GM19328 (cell line): Measurements from ENCODE around the gene ICOSLG.
"Not testable (repeated sequence)": the region's sequence is repeated elsewhere in the genome, so short reads cannot be mapped to it uniquely, and the experiment has no call there.

Source experiments
- ATAC-seq: cut with Tn5 transposase; IDR thresholded peaks from one replicate; pipeline ENCODE4 v1.9.1; 2021; ENCODE audit warnings: mild to moderate bottlenecking, moderate library complexity; ENCODE audit not compliant: unreplicated experiment

The ICOSLG gene

DNA sequence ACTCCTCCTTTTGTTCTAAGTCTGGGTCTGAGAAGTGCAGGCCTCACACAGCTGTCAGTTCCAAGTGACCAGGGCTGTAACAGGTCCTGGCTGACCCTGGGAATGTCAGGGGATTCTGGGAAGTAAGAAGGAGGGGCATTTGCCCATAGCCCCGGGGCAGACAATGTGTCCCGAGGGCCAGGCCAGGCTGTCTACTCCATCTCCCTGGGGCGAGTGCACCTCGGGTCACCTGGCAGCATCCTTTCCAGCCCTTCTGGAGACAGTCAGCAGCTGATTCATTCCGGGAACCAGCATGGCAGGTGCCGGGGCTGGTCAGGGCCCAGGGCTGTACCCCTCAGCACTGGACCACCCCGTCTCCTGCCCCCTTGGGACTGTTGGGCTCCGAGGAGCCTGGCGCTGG is 13.1 kb downstream of the ICOSLG start:
- not testable (repeated sequence) for ATAC-seq

DNA sequence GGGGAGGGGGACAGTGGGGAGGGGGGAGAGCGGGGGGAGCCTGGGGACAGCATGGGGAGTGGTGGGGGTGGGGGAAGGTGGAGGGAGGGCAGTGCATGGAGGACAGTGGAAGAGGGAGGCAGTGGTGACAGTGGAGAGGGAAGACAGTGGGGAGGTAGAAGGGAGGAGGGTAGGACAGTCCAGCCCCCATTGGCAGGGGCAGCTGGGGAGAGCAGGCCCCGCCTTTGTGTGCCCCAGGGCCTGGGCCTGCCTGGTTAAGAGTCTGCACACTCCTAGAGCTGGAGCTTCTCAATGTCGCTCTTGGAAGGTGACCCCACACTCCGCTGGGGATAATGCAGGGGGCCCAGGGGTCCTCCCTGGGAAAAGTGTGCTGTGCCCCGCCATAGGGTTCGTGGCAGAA is 15.1 kb downstream of the ICOSLG start:
- not testable (repeated sequence) for ATAC-seq

DNA sequence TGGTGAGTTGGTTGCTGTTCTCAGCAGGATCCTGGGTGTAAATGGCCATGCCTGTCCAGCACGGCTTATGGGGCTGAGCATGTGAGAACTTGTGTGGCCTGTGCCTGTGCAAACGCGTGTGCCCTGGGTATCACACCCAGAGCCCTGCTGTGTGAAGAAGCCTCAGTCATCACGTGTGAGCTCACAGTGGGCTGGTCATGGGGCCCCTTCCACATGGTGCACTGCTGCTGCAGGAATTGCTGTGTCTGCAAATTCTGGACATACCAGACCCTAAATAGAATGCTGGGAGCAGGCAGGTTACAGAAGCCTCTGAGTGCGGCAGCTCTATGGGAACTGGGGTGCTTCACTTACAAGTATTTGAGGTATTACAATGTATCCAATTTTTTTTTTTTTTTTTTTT is 17.4 kb downstream of the ICOSLG start:
- ATAC-seq, result not testable (repeated sequence)

DNA sequence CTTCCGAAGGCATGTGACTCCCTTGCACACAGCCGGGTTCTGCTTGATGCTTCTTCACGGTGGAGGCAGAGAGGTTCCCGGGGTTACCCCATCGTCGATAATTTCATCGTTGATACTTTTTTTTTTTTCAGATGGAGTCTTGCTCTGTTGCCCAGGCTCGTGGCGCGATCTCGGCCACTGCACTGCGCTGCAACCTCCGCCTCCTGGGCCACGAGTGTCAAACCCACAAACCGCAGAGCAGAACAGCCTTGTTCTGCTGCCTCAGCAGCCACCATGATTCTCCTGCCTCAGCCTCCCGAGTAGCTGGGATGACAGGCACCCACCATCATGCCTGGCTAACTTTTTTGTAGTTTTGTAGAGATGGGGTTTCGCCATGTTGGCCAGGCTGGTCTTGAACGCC is 20.1 kb downstream of the ICOSLG start:
- ATAC-seq, result not testable (repeated sequence)

DNA sequence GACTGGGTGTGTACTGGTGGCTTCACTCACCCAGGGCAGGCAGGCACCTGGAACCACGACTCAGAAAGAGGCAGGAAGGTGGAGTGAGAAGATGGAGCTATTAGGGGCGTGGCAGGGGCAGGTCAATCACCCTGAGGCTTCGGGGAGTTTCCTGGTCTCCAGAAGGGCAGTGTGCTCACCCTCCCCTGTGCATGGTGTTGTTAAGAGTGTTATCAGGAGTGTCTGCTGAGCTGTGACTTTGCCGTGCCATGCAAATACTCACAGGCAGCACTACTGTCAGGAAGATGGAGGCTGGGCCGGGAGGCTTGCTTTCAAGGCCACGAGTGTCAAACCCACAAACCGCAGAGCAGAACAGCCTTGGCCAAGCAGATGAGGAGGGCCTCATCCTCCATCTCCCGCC is 22.3 kb downstream of the ICOSLG start:
- ATAC-seq, result not testable (repeated sequence)

DNA sequence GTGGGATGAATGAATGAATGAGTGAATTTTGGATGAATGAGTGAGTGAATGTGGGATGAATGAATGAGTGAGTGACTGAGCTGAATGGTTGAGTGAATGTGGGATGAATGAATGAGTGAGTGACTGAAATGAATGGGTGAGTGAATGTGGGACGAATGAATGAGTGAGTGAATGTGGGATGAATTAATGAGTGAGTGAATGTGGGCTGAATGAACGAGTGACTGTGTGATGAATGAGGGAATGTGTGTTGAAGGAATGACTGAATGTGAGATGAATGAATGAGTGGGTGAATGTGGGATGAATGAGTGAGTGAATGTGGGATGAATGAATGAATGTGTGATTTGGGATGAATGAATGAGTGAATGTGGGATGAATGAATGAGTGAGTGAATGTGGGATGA is 28.8 kb downstream of the ICOSLG start:
- ATAC-seq, result not testable (repeated sequence)

DNA sequence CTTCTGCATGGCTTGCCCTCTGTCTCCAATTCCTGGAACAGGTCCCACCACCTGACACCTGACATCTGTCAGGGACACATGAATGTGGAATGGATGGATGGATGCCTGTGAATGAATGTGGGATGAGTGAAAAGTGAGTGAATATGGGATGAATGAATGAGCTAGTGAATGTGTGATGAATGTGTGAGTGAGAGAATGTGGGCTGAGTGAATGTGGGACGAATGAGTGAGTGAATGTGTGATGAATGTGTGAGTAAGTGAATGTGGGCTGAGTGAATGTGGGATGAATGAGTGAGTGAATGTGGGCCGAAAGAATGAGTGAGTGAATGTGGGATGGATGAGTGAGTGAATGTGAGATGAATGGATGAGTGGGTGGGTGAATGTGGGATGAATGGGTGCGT is 29.2 kb downstream of the ICOSLG start:
- ATAC-seq, result not testable (repeated sequence)

DNA sequence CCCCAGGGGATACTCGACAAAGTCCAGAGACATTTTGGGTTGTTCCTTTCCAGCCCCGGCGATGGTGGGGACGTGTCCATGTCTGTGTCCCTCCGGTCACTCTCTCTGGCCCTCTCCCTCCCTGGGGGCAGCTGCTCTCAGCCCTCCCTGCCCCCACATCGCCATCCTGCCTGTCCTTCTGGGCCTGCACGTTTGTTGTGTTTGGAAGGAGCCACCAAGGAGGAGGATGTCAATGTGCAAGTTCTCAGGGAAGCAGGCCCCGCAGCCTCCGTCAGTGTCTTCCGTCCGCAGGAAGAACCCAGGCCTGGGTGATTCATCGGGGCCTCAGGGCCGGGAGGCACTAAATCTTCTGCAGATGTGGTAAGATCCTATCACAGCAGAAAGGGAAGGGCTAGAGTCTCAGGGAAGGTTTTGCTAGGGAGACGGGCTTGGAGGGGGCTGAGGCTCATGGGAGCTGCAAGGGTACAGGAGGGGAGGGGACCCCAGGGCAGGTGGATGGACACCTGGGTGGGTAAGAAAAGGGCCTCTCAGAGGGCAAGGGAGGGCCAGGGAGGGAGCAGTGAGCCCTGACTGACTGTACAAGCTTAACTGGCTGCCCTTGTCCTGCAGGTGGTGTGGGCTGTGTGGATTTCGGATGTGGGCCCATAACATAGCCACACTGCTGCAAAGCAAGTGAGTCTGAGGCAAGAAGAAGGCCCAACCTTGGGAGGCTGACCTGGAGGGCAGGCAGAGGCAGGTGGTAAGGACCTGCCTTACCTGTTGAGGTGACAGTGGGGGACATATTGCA is 32.7 kb downstream of the ICOSLG start:
- not testable (repeated sequence) for ATAC-seq

DNA sequence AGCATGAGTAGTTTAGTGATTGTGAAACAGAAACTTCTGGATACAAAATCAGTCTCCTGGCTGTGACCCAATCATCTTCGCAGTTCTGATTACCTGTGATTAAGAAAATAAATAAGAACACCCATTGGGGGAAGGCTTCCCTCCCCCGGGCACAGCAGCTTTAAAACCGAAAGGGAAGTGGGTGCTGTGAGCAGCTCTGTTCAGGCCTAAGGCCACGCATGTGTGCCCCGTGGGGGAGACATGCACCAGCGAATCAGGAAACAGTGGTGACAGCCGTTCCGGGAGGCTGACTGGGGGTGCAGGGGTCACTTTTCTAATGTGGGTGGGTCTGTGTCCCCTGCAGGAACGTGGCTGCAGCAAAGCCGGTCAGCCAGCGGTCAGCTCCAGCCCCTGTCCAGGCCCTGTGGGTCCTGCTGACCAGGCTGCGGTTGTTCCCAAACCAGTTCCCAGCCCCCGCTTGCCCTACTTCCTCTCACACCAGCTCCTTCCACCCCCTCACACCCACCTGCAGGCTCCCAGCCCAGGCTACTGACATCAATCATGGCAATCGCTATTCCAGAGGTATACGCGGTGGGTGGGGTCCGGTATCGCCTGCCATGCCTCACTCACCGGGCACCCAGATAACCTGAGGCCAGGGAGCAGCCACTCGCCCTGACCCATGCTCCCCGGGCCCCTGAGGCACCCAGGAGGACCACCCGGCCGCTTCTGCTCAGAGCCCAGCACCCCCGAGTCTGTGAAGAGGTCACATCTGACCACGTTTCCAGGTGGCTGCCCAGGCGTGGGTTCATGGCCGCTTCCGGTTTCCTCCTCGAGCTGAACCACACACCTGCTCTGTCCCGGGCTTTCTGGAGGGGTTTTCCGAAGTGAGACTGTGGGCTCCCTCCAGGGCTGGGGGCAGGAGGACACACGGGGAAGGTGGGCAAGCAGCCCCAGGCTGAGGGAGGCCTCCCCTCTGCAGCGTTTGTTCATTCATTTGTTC is 33.8 kb downstream of the ICOSLG start:
- not testable (repeated sequence) for ATAC-seq

DNA sequence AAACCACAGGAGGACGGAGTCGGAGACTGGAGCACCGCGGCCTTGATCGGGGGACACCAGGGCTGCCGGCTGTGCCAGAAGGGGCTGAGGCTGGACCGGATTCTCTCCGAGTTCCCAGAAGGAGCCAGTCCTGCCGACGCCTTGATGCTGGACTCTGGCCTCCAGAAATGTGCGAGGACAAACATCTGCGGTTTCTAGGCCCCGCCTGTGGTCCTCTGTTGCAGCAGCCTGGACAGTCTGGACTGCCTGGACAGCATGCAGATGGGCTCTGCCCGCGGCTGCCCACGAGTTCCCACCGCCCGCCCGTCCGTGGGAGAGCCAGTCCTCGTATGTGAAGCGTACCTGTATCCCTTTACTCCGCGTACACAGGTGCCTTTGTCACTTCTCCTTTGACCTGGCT is 34.6 kb downstream of the ICOSLG start:
- ATAC-seq, result not testable (repeated sequence)

DNA sequence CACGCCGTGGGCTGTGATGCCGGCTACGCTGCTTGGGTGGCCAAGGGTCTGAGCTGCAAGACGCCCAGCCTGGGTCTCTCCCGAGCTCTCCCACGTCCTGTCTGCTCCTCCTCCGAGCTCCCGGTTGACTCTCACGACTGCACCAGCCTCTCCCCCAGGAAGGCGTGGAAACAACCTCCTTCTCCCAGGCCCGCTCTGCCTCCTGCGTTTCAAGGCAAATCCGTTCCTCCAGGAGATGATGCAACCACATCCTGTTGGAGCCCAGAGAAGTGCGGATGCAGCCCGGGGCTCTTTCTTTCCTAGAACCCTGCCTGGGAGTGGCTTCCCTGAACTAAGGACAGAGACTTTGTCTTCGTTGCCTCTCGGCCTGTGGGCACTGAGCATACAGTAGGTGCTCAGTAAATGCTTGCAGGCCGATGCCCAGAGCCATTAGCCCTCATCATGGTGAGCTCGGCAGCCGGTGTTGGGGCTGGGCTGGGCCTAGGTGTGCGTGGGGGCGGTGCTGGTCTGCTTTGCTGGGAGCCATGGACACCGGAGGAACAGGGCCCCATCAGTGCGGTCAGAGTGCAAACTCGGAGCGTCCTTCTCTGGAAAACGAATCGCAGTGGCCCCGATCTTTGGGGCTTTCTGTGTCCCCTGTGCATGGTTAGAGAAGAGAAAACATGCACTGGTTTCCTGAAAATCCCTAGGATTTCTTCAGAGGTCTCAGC is 38.0 kb downstream of the ICOSLG start:
- not testable (repeated sequence) for ATAC-seq

DNA sequence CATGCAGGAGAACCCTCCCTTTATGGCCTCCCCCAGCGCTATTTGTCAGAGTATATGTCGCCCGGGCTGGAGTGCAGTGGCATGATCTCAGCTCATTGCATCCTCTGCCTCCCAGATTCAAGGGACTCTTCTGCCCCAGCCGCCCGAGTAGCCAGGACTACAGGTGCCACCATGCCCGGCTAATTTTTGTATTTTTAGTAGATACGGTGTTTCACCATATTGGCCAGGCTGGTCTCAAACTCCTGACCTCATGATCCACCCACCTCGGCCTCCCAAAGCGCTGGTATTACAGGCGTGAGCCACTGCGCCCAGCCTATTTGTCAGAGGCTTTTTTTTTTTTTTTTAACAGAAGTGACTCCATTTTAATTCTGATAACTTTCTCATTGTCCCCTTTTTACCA is 40.7 kb downstream of the ICOSLG start:
- not testable (repeated sequence) for ATAC-seq

DNA sequence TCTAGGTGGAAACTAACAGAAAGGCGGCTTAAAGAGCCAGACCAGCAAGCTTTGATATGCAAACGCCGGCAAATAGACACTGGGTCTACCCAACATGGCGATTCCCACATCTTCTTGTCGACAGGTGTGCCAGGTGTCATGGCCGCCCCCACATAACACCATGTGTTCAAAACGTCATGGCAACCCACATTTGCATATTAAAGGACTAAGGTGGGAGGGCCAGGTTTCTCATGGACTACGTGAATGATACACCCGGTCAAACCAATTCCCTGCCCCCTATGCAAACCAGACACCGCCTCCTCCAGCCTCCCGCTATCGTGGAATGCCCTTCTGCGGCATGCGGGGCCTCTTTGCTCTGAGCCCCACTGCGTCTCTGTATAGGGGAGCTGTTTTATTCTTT is 41.3 kb downstream of the ICOSLG start:
- ATAC-seq, result no peak

DNA sequence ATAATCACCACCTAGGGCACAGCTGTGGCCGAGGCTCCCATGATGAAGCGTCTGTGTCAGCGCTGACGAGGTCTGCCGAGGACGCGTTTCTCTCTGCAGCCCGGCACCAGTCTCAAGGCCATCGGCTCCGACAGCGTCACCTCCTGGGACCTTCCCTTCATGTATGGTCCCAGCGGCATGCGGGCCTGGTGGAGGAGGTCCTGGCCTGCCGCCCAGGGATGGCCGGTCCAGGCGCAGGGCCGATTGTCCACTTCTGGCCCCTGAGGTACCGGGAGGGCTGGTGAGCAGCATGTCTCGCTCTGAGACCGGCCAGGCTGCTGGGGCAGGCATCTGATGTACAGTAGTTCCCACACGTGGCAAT is 43.6 kb downstream of the ICOSLG start:
- ATAC-seq, result not testable (repeated sequence)

DNA sequence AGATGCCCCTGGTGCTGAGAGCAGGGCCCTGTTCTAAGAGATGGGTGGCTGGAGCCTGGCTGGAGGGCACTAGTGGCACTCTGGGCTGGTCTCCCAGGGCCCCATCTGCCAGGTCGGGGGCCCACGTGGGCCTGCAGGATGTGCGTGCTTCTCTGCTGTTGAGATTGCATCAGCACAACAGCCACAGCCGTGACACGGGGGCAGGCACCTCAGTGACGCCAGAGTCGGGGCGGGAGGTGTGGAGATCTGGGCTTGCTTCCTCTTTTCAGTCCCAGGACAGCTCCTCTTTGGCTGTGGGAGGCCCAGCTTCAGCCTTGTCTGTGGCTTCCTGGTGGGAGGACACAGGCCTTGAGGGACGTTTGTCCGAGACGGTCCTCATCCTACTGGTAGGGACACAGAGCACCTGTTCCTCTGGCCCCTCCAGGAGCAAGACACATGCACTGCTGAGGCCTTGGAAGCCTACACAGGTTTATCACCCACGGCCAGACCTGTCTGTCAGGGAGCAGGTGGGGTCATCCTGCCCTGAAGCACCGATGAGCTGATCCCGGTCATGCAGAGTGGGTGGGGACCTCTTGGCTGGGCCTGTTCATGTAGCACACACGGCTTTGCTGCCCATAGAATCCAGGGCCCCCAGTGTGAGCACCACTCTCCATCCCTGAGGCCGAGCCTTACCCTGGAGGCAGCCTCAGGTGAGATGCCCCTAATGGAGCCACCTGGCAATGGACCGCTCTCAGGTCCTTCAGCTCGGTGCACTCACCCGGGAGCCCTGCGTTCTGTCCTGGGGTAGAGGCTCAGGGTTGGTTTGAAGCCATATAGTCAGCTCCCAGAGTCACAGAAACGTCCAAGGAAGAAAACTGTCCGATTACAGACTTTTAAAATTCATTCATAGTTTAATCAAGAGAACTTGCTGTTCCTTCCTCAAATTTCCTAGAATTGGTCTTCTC is 44.3 kb downstream of the ICOSLG start:
- ATAC-seq, result not testable (repeated sequence)

DNA sequence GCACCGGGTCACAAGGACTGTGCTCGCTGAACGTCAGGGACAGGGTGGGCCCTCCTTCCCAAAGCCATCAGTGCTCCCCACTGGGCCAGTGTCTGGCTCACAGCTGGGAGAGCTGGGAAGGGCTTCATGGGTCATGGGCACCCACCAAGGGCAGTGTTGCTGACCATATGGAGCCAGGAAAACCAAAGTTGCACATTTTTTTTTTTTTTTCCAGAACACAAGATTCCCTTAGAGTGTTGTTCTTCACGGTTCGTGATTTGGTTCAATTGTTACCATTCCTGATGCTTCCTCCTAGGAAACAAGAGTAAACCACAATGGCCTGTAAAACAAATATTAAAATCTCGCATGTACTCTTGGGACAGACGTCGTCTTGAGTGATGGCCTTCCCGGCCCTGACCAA is 45.9 kb downstream of the ICOSLG start:
- not testable (repeated sequence) for ATAC-seq

DNA sequence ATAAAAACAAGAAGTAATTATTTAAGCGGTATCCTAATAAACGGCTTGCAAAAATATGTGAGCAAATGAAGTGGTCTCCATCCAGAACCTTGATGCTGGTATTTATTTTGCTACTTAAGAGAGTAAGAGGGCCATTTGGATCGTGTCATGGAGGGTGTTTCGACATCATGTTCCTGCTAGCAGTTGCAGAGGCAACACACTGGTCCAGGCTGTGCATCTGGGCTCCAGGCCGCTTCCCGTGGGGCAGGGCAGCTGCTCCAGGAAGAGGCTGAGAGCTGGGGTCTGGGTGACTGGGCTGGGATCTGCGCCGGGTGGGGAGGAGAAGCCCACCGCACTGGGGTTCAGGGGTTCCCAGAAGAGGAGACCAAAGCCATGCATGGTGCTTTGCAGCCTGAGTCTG is 46.3 kb downstream of the ICOSLG start:
- ATAC-seq, result not testable (repeated sequence)

DNA sequence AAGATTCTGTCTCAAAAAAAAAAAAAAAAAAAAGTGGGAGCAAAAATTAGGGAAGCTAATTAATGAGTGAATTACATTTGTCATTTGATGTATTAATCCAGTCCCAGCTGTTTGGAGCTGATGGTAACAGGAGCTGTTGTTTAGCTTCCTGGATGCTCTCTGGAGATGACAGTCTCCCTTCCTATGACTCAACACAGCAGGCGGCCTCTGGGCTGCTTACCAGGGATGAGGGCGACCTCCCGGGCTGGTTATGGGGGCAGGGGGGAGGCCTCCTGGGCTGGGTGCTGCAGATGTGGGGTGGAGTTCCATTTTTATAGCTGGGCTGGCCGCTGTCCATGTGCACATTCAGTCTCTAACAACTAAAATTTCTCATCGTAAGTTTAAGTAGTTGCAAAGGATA is 47.6 kb downstream of the ICOSLG start:
- not testable (repeated sequence) for ATAC-seq

DNA sequence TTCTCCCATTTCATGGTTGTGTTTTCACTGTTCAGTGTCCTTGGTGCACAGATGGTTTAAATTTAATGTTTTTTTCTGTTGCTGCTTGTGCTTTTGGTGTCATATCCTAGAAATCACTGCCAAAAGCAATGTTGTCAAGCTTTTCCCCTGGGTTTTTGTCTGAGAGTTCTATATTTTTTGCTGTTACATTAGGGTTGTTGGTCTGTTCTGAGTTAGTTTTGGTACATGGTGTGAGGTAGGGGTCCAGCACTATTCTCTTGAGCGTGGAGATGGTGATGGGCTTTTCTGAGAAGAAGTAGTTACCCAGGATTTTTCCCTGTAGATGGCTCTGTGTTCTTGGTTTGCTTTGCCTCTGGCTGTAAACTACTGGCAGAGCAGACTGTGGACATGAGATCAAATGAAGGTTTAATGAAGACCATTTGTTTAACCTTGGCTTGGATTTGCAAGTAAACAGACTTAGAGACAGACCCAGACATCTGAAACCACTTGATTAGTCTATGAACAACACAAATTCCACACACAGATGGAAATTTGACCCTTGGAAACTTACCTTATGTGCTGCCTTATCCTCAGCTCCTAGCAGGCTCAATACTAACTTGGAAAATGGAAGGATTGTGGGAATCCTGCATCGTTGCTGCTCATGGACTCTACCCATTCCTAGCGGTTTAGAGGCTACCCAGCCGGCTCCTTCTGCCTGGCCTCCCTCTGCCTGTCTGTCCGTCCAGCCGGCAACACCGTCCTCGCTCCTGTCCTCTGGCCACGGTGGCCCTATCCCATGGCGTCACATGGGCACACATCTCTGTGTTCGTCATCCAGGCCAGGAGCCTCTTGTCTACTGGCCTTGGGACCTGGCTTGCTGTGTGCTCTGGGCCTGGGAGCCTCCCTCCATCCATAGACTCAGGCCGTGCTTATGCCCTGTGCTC is 50.1 kb downstream of the ICOSLG start:
- not testable (repeated sequence) for ATAC-seq
